NCI-H187 treated with DMSO at 0.1 percent for 48 hours (cell line): ENCODE data around the gene OVOL3.
"Not testable (repeated sequence)": the region's sequence is repeated elsewhere in the genome, so short reads cannot be mapped to it uniquely, and the experiment has no call there.

Experiments
- DNase-seq: peaks from one replicate; lab custom pipeline; 2025; lab: John Stamatoyannopoulos, UW

Gene OVOL3

DNA sequence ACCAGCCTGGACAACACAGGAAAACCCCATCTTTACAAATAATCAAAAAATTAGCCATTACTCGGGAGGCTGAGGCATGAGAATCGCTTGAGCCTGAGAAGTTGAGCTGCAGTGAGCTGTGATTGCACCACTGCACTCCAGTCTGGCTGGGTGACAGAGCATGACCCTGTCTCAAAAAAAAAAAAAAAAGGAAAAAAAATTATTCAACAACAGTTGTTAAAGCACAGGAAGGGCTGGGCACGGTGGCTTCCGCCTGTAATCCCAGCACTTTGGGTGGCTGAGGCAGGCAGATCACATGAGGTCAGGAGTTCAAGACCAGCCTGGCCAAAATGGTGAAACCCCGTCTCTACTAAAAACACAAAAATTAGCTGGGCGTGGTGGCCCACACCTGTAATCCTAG, 20.3 kb downstream of the OVOL3 start:
- not testable (repeated sequence) for DNase-seq

DNA sequence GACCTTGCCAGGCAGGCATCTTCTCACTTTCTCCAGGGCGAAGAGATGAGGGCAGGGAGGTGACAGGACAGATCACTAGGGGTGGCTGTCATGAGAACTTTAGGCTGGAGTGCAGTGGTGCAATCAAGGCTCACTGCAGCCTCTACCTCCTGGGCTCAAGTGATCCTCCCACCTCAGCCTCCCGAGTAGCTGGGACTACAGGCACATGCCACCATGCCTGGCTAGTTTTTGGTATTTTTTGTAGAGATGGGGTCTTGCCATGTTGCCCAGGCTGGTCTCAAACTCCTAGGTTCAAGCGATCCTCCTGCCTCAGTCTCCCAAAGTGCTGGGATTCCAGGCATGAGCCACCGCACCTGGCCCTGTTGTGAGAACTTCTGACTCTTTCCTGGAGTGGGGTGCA, 23.9 kb downstream of the OVOL3 start:
- not testable (repeated sequence) for DNase-seq

DNA sequence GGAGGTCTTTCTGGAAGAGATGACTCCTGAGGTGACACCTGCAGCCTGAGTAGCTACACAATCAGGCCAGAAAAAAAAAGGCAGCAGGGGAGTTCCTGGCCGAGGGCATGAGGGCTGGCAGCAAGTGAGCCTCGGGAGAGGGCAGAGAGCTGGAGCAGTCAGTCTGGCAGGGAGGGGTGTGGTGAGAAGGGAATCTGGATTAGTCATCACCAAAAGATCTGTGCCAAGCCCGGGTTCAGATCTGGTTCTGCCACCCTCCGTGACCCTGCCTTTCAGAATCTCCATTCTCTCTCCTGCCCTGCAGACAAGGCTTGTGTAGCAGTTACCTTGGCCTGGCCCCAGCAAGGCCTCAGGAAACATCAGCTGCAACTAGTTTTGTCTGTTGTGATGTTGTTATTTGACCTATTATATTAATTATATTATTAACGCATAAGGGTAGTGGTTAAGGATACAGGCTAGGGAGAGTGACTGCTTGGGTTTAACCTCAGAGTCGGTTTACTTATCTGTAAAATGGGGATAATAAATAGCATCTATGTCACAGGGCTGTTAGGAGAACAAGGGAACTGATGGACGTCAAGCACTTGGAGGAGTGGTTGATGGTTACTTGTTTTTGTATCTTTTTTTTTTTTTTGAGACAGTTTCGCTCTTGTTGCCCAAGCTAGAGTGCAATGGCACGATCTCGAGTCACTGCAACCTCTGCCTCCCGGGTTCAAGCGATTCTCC, 26.2 kb downstream of the OVOL3 start:
- DNase-seq, result no peak

GRCh38 chr19:36139120-36139472, 28.2 kb downstream of the OVOL3 start:
- no peak for DNase-seq

DNA sequence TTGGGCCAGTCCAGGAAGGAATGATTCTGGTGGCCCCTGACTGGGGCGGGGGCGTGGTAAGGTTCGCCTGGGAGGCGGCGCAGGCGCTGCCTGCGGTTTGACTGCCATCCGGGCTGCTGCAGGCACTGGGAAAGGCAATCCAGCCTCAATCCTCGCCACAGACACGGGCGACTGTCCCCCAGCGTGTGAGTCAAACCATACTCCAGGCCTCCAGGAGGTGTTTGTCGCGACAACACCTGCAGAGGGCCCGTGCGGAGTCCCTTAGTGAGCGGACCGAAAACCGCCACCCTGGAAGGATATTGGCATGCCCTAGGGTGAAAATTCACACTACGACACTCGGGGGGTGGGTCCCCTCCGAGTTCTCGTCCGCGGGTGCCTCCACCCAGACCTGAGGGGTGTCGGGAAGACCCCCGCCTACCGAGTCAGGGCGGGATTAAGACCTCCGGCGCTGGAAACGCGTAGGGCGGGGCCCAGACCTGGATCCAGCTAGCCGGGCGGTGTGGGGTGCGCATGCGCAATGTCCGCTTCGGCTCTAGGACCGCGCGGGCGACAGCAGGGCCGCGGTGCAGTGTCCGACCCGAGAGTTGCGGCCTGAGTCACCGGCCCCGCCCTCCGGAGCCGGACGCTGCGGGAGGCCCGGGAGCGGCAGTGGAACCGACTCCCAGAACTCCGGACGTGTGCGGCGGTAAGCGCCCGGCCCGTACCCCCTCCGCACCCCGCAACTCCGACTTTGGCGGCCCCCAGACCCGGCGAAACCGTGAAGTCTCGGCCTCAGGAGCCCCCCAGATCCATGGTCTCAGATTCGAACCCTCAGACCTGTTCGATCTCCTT, 28.7 kb downstream of the OVOL3 start, which contains the start of gene CAPNS1:
Gene CAPNS1 (plus strand): TSS at position 594 of the 831 bp plus-strand sequence. CDS start 946 bp downstream, outside the sequence.
- DNase-seq, result peak; percentile 67

DNA sequence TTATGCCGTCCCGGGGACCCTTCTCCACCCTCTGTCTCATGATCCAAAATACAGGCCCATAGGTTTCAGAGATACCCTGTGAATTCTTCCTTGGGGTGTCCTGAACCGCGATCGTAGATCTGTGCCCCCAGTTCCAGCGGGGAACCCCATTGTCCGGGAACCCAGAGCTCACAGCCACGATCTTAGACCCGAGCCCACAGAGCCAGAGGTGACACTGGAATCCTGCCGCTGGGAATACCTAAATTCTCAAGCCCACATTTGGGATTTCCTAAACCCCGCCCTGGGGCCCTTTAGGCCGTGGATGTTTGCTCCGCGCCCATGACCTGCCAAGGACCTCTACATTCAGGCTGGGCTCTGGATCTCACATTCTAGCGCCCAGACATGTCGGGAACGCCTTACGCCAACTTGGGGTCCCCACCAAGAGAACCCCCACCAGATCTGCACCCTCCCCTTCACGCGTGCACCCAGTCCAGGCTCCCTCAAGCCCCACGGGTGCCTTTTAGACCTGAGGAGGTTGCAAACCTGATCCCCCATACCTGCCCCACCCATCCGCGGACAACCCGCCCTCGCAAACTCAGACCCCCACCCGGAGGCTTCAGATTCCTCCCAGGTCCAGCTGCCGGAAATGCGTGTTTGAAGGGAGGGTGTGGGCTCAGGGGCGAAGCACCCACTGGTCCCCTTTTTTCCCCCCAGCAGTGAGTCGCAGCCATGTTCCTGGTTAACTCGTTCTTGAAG, 29.5 kb downstream of the OVOL3 start:
- no peak for DNase-seq

DNA sequence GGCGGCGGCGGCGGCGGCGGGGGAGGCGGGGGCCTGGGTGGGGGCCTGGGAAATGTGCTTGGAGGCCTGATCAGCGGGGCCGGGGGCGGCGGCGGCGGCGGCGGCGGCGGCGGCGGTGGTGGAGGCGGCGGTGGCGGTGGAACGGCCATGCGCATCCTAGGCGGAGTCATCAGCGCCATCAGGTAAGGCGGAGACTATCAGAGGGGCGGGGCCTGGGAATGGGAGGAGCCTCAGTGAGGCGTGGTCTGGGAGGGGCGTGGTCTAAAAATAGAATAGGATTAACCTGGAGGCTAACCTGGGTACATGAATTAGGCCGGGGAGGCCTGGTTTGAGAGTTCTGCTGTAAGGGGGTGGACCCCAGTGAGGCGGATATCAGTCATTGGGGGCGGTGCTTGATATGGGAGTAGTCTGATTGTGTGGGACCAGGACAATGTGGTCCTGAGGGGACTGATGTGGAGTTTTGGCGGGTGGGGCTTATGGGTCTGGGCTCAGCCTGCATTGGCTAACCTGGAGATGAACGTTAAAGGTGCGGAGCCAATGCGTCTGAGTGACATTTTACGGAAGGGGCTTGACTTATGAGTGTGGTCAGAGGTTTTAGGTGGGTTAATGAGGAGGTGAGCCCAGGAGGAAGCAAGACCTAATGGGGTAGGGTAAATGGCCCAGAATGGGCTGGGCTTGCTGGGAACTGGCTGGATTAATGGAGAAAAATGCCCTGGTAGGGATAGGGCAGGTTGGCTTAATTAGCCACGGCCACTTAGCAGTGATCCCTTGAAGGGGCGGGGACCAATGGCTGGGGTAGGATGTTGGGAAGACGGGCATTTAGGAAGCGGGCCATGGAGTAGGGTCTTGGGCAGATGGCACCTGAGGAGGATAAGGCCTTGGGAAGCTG, 30.3 kb downstream of the OVOL3 start:
- peak; percentile 65 for DNase-seq

DNA sequence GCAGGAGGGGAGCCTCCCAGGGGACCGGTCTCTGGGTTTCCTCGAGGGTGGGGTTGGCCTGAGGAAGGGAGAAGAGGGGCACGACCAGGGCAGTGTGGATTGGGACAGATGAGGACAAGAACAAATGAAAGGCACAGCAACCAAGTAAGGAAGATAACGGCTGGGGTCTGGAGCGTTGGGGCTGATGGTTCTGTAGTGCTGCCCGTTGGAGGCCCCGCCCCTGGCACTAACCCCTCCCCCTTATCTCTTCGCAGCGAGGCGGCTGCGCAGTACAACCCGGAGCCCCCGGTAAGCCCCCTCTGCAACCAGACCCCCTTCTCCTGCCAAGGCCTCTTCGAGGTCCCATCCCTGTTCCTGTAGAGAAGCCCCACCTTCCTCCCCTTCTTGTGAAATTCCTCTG, 31.1 kb downstream of the OVOL3 start:
- DNase-seq, result no peak

DNA sequence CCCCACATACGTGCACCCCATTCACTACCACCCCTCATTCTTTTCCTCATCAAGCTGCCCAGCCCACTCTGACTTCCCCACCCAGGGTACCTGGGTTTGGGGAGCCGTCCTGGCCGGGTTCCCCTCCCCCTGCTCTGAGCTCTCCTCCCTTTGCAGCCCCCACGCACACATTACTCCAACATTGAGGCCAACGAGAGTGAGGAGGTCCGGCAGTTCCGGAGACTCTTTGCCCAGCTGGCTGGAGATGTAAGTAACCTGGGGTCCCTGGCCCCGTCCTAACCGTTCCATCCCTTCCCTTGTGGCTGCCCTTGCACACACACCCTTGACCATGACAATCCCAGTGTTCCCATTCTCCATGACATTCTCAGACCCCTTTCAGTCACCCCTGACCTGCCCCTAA, 31.6 kb downstream of the OVOL3 start:
- DNase-seq, result no peak

DNA sequence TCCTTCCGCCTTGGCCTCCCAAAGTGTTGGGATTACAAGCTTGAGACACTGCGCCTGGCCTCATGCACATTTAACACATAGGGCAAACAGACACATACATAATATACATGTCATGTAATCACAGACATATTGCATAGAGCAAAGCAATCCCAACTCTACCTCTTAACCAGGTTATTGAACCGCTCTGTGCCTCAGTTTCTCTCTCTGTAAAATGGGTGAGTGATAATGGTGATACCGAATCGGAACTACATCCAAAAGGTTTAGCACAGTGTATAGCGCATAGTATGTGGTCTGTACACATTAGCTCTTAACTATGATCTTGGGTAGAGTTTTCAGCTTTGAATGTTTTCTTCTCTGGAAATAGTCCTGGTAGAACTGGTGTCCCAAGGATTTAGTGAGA, 33.7 kb downstream of the OVOL3 start:
- DNase-seq, result no peak

DNA sequence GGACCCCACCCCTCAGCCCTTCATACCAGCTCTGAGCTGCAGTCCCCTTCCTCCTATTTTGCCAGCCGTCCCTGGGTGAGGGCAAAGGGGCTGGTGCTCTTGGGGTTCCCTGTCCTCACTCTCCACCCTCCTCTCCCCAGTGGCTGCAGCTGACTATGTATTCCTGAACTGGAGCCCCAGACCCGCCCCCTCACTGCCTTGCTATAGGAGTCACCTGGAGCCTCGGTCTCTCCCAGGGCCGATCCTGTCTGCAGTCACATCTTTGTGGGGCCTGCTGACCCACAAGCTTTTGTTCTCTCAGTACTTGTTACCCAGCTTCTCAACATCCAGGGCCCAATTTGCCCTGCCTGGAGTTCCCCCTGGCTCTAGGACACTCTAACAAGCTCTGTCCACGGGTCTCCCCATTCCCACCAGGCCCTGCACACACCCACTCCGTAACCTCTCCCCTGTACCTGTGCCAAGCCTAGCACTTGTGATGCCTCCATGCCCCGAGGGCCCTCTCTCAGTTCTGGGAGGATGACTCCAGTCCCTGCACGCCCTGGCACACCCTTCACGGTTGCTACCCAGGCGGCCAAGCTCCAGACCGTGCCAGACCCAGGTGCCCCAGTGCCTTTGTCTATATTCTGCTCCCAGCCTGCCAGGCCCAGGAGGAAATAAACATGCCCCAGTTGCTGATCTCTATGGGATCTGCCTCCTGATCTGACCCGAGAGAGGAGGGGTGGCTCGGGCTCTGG, 38.9 kb downstream of the OVOL3 start:
- DNase-seq, result no peak

DNA sequence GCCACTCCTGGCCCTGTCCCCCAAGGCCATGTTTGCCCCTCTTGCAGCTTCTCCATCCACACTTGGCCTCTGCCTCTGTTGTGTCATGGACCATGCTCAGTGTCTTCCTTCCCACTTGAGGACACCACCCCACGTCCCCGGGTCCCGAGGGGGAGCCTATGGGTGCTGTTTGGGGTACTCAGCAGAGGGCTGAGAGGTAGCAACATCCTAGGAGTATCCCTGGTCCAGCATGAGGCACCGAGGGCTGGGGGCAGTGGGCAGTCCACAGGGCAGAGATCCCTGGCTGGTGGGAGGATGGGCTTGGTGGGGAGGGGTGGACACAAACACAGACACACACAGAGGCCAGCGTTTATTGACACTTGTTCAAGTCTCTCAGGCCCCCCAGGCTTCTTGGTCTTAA, 39.6 kb downstream of the OVOL3 start:
- DNase-seq, result no peak

GRCh38 chr19:36151144-36152018, 40.4 kb downstream of the OVOL3 start:
- DNase-seq, result no peak

DNA sequence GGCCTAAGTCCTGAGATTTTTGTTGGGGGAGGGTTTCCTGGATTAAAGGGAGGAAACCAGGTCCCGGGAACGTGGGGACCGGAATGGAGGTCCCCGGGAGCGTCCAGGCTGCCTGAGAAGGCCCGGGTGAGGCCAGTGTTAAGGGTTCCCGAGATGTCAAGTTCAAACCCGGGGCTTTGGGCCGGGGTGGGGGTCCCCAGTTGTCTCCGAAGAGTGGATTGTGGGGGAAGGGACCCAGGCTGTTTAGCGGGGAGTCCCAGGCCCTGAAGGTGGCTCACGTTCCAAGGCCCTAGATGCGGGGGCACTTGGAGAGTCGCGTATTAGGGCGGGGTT, 41.0 kb downstream of the OVOL3 start:
- DNase-seq, result no peak

- no peak for DNase-seq
Measured at GRCh38 chr19:36152352-36153091, 41.6 kb downstream of the OVOL3 start, which contains the start of gene COX7A1. COX7A1 (minus strand) TSS chr19:36152447; CDS start chr19:36152407, 40 bp downstream.

- DNase-seq, result no peak
Measured at GRCh38 chr19:36153126-36153525, 42.2 kb downstream of the OVOL3 start.

DNA sequence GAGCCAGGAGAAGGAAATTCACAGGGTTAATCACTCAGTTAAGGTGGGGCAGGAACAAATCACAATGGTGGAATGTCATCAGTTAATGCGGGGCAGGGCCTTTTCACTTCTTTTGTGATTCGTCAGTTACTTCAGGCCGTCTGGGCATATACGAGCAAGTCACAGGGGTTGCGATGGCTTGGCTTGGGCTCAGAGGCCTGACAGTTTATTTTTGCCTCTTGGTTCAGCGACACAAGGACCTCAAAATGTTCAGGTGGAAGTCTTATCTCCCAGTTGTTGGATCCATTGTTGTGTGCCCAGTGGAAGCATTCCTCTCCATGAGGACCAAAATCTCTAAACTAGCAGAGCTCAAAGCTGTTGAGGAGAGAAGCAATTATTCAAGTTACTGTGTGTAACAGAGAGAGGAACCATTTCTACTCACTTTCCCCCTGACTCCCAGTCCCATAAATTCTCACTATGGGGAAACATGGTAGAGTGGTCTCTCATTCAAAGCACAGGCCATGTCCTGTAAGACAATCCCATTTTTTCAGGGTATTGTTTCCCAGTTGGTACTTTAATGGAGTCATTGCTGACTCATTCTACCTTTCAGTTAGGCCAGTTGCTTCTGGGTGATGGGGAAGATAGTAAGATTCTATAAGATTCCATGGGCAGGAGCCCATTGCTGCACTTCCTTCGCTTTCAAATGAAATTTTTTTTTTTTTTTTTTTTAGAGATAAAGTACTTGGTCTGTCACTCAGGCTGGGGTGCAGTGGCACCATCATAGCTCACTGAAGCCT, 50.1 kb downstream of the OVOL3 start:
- no peak for DNase-seq
